Measurements from ENCODE around the gene CHN2.

The CHN2 gene

GRCh38 chr7:29445736-29446135 is 251.2 kb downstream of the CHN2 start:
- DNase-seq: no peak

- DNase-seq: no peak
These were observed 253.3 kb downstream of the CHN2 start for GRCh38 chr7:29447828-29448227.

- no peak for DNase-seq
These were observed 255.1 kb downstream of the CHN2 start for GRCh38 chr7:29449569-29450260.

GRCh38 chr7:29453021-29453420 is 258.4 kb downstream of the CHN2 start:
- no peak for DNase-seq

GRCh38 chr7:29454464-29454863 is 259.9 kb downstream of the CHN2 start:
- no peak for DNase-seq

GRCh38 chr7:29454899-29455451 is 260.4 kb downstream of the CHN2 start:
- no peak for DNase-seq

GRCh38 chr7:29457141-29457561 is 262.6 kb downstream of the CHN2 start:
- no peak for DNase-seq

- DNase-seq: no peak
These were observed 263.0 kb downstream of the CHN2 start for GRCh38 chr7:29457565-29458011.

- no peak for DNase-seq
These were observed 264.4 kb downstream of the CHN2 start for GRCh38 chr7:29458933-29459332.

- DNase-seq: no peak
These were observed 265.0 kb downstream of the CHN2 start for GRCh38 chr7:29459589-29459988.

- DNase-seq: no peak
These were observed 267.4 kb downstream of the CHN2 start for GRCh38 chr7:29461996-29462395.

- DNase-seq: no peak
These were observed 269.1 kb downstream of the CHN2 start for GRCh38 chr7:29463504-29464158.

GRCh38 chr7:29464753-29465152 is 270.2 kb downstream of the CHN2 start:
- DNase-seq: no peak

- no peak for DNase-seq
These were observed 272.8 kb downstream of the CHN2 start for GRCh38 chr7:29467193-29467926.

- DNase-seq: no peak
These were observed 273.6 kb downstream of the CHN2 start for GRCh38 chr7:29468196-29468595.

- no peak for DNase-seq
These were observed 274.7 kb downstream of the CHN2 start for GRCh38 chr7:29469281-29469680.

- no peak for DNase-seq
These were observed 275.5 kb downstream of the CHN2 start for GRCh38 chr7:29469976-29470557.

- no peak for DNase-seq
These were observed 277.0 kb downstream of the CHN2 start for GRCh38 chr7:29471444-29472138.

GRCh38 chr7:29476916-29477315 is 282.3 kb downstream of the CHN2 start:
- no peak for DNase-seq

GRCh38 chr7:29478226-29478625 is 283.7 kb downstream of the CHN2 start:
- no peak for DNase-seq

GRCh38 chr7:29478687-29479240 is 284.2 kb downstream of the CHN2 start:
- DNase-seq: no peak
